ENCODE measurements around the gene PPFIA2. TPM values are rescaled to one million over a fixed set of nuclear protein-coding genes. Genes with fewer than 3 reads are reported as not detected.

PPFIA2 gene
- total RNA-seq, 4 donors from 2014 or later = 1.5 to 4.3 (median 2.5) TPM

- TF ChIP-seq CTCF (IDR thresholded peaks at IDR 0.05; ENCODE audit: low read depth) = no peak
These were observed 527.4 kb downstream of the PPFIA2 start for GRCh38 chr12:81231574-81232368.

- TF ChIP-seq CTCF (IDR thresholded peaks at IDR 0.05; ENCODE audit: low read depth) = no peak
These were observed 529.4 kb downstream of the PPFIA2 start for GRCh38 chr12:81229759-81230158.

GRCh38 chr12:81224626-81225025, 534.5 kb downstream of the PPFIA2 start:
- no peak for TF ChIP-seq CTCF (IDR thresholded peaks at IDR 0.05; ENCODE audit: low read depth)

GRCh38 chr12:81222846-81223592, 536.1 kb downstream of the PPFIA2 start:
- TF ChIP-seq CTCF (IDR thresholded peaks at IDR 0.05; ENCODE audit: low read depth) = no peak

- TF ChIP-seq CTCF (IDR thresholded peaks at IDR 0.05; ENCODE audit: low read depth) = no peak
These were observed 537.5 kb downstream of the PPFIA2 start for GRCh38 chr12:81221681-81222080.

- no peak for TF ChIP-seq CTCF (IDR thresholded peaks at IDR 0.05; ENCODE audit: low read depth)
These were observed 542.4 kb downstream of the PPFIA2 start for GRCh38 chr12:81216739-81217138.

- TF ChIP-seq CTCF (IDR thresholded peaks at IDR 0.05; ENCODE audit: low read depth) = no peak
These were observed 546.0 kb downstream of the PPFIA2 start for GRCh38 chr12:81212996-81213696.

All from subcutaneous adipose tissue (tissue), 4 donors.